Hepatocyte (in vitro differentiated cells): ENCODE measurements around the gene KL. TPM values are rescaled to one million over a fixed set of nuclear protein-coding genes. Genes with fewer than 3 reads are reported as not detected.
A peak's percentile ranks its signal among the peaks of the same experiment; 100 is the strongest.

Source experiments
- DNase-seq: peaks from one replicate; pipeline ENCODE4 v3.0.0-alpha.2; 2016; ENCODE audit warnings: low spot score
- H2AFZ ChIP-seq: fragments of 200-600 bp; sonication (generic); 2 replicates; pipeline ENCODE4 v1.6.0; 2016; ENCODE audit warnings: antibody characterized with exemption, mild to moderate bottlenecking
- H3K27ac ChIP-seq: fragments of 200-600 bp; sonication (generic); 2 replicates; pipeline ENCODE4 v1.5.1; 2016; ENCODE audit warnings: mild to moderate bottlenecking
- H3K27me3 ChIP-seq: fragments of 200-600 bp; sonication (generic); 2 replicates; pipeline ENCODE4 v1.6.1; 2016
- H3K36me3 ChIP-seq: fragments of 200-600 bp; sonication (generic); replicated peaks from 2 replicates; pipeline ENCODE4 v1.5.1; 2016; ENCODE audit warnings: low read depth; ENCODE audit not compliant: insufficient read depth
- H3K4me1 ChIP-seq: fragments of 200-600 bp; sonication (generic); 2 replicates; pipeline ENCODE4 v1.5.1; 2016; ENCODE audit warnings: mild to moderate bottlenecking, moderate library complexity; ENCODE audit not compliant: insufficient read depth
- H3K4me2 ChIP-seq: fragments of 200-600 bp; sonication (generic); 2 replicates; pipeline ENCODE4 v1.6.0; 2016
- H3K4me3 ChIP-seq: fragments of 200-600 bp; sonication (generic); 2 replicates; pipeline ENCODE4 v1.5.1; 2016; ENCODE audit warnings: mild to moderate bottlenecking
- H3K79me2 ChIP-seq: fragments of 200-600 bp; sonication (generic); 2 replicates; pipeline ENCODE4 v1.6.0; 2017; ENCODE audit warnings: mild to moderate bottlenecking
- H3K9me2 ChIP-seq: fragments of 200-600 bp; sonication (generic); replicated peaks from 2 replicates; pipeline ENCODE4 v1.6.0; 2017; ENCODE audit warnings: mild to moderate bottlenecking; ENCODE audit not compliant: insufficient read depth
- H3K9me3 ChIP-seq: fragments of 200-600 bp; sonication (generic); 2 replicates; pipeline ENCODE4 v1.5.1; 2016; ENCODE audit warnings: low read depth, mild to moderate bottlenecking
- H4K20me1 ChIP-seq: fragments of 200-600 bp; sonication (generic); 2 replicates; pipeline ENCODE4 v1.6.0; 2016; ENCODE audit warnings: mild to moderate bottlenecking; ENCODE audit not compliant: insufficient read depth, poor library complexity, severe bottlenecking
- CTCF ChIP-seq: fragments of 200-600 bp; sonication (generic); IDR thresholded peaks from 2 replicates; pipeline ENCODE4 v1.5.1; 2016; ENCODE audit warnings: antibody characterized with exemption, mild to moderate bottlenecking; ENCODE audit not compliant: poor library complexity
- EZH2 ChIP-seq: fragments of 200-600 bp; sonication (generic); IDR thresholded peaks from 2 replicates; pipeline ENCODE4 v1.6.1; 2016; ENCODE audit warnings: antibody characterized with exemption, mild to moderate bottlenecking, borderline replicate concordance
- EZH2phosphoT487 ChIP-seq: fragments of 200-600 bp; sonication (generic); IDR thresholded peaks from one replicate; pipeline ENCODE4 v1.6.1; 2018; ENCODE audit warnings: antibody characterized with exemption, mild to moderate bottlenecking, low read depth, moderate library complexity; ENCODE audit not compliant: unreplicated experiment, severe bottlenecking
- WGBS: methylation state at CpG from one replicate; pipeline ENCODE4 v1.1.6; 2016; ENCODE audit warnings: low lambda C conversion rate; ENCODE audit errors: missing lambda C conversion rate; 5-methylcytosine and 5-hydroxymethylcytosine counted together
- polyA plus RNA-seq: library from polyadenylated mRNA; unstranded; fragments of >200 nt; fragmentation: Nextera tagmentation; extraction: Ambion mirVana; gene quantifications from 2 replicates; pipeline ENCODE4 v1.2.1, GENCODE V29; 2016
- total RNA-seq: library from RNA; depleted of rRNA; stranded (reverse); fragments of >200 nt; gene quantifications from 2 replicates; pipeline ENCODE4 v1.2.3, GENCODE V29; 2014

Gene KL
- total and polyA plus RNA-seq, 2 experiments from 2014 or later = 1.4 to 1.7 TPM

GRCh38 chr13:33076001-33076992 is 60.1 kb downstream of the KL start:
- no peaks in the 10 kb centered on the region for H3K27me3 ChIP-seq
- H3K27ac ChIP-seq = no peak overlapping the region
- DNase-seq = no peak
- no peak overlapping the region for H2AFZ ChIP-seq
- no peak for TF ChIP-seq EZH2
- TF ChIP-seq EZH2phosphoT487 = no peak
- TF ChIP-seq CTCF = no peak
- no peaks in the 10 kb centered on the region for H3K9me2 ChIP-seq
- no peaks in the 10 kb centered on the region for H3K36me3 ChIP-seq
- no peaks in the 10 kb centered on the region for H3K4me1 ChIP-seq
- H3K4me2 ChIP-seq = peak overlapping the region; percentile 1
- WGBS = 77% methylated on average over 10 of the region's 10 CpGs
- no peaks in the 10 kb centered on the region for H4K20me1 ChIP-seq
- no peaks in the 10 kb centered on the region for H3K79me2 ChIP-seq
- H3K9me3 ChIP-seq = no peaks in the 10 kb centered on the region
- H3K4me3 ChIP-seq = no peak overlapping the region

- Histone ChIP-seq H3K9me2 (no peaks in the 10 kb centered on the region), H3K27ac (no peak overlapping the region), H3K4me2 (no peak overlapping the region), H3K4me3 (no peak overlapping the region), H4K20me1 (no peaks in the 10 kb centered on the region), H3K4me1 (no peaks in the 10 kb centered on the region), H2AFZ (no peak overlapping the region), H3K27me3 (no peaks in the 10 kb centered on the region), H3K9me3 (no peaks in the 10 kb centered on the region), H3K36me3 (no peaks in the 10 kb centered on the region), H3K79me2 (no peaks in the 10 kb centered on the region)
- 59% methylated on average over 3 of the region's 3 CpGs for WGBS
- no peak for TF ChIP-seq EZH2
- no peak for TF ChIP-seq CTCF
- TF ChIP-seq EZH2phosphoT487 = no peak
- no peak for DNase-seq
Observed at GRCh38 chr13:33078263-33078662, 62.0 kb downstream of the KL start.

GRCh38 chr13:33079960-33080359 is 63.7 kb downstream of the KL start:
- Histone ChIP-seq H3K27me3 (no peaks in the 10 kb centered on the region), H2AFZ (no peak overlapping the region), H3K9me3 (no peaks in the 10 kb centered on the region), H3K9me2 (no peaks in the 10 kb centered on the region), H3K27ac (no peak overlapping the region), H3K36me3 (no peaks in the 10 kb centered on the region), H3K4me3 (no peak overlapping the region), H3K4me1 (no peaks in the 10 kb centered on the region), H4K20me1 (no peaks in the 10 kb centered on the region), H3K4me2 (no peak overlapping the region), H3K79me2 (no peaks in the 10 kb centered on the region)
- 86% methylated on average over 2 of the region's 2 CpGs for WGBS
- DNase-seq = no peak
- TF ChIP-seq EZH2 (no peak), CTCF (no peak), EZH2phosphoT487 (no peak)
